Choroid plexus epithelial cell (primary cell): Measurements from ENCODE around the gene SDSL.

Experiments
- DNase-seq: peaks from one replicate; pipeline ENCODE4 v3.0.0-alpha.2; 2010; ENCODE audit warnings: low read depth
- H3K4me3 ChIP-seq: 2 replicates; pipeline ENCODE4 v1.5.1; 2011; ENCODE audit warnings: low read depth, mild to moderate bottlenecking, control low read depth, low read length, moderate library complexity
- TF ChIP-seq, protein P1 (sequence below): conservative IDR thresholded peaks from 2 replicates; pipeline ENCODE4 v1.5.1; 2011; ENCODE audit warnings: low read depth, mild to moderate bottlenecking, control low read depth, inconsistent platforms, low read length, moderate library complexity

Gene SDSL

DNA sequence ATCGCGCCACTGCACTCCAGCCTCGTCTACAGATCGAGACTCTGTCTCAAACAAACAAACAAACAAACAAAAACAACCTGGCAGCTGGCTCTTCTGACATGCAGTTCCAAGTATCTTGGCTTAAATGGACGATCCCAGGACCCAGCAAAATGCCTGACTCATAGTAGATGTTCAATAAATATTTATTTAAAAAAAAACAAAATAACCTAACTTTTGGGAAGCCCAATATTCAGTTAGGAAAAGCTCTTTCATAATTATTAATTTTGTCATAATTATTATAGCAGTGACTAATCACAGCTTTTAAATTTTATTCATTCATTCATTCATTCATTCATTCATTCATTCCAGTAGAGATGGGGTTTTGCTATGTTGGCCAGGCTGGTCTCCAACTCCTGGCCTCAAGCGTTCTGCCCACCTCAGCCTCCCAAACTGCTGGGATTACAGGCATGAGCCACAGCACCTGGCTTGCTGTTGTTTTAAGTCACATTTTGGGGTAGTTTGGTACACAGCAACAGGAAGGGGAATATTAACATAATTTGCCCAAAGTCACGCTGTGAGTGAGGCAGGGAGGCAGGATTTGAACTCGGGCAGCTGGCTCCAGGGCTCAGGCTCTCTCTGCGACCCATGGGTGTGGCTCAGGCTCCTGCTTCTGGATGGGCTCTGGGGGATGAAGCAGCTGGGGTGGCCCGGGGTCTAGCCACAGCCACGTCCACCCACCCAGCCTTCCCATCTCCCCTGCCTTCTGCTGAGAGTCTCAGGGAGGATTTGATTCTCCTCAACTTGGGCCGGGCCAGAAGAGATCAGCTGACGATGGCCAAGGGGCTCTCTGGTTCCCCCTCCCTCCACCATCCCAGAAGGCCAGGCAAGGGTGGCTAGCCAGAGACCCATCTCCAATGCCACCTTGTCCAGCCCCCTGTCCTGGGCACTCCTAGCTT lies 20.8 kb upstream of the SDSL start:
- DNase-seq: no peak
- TF ChIP-seq, protein P1, sequence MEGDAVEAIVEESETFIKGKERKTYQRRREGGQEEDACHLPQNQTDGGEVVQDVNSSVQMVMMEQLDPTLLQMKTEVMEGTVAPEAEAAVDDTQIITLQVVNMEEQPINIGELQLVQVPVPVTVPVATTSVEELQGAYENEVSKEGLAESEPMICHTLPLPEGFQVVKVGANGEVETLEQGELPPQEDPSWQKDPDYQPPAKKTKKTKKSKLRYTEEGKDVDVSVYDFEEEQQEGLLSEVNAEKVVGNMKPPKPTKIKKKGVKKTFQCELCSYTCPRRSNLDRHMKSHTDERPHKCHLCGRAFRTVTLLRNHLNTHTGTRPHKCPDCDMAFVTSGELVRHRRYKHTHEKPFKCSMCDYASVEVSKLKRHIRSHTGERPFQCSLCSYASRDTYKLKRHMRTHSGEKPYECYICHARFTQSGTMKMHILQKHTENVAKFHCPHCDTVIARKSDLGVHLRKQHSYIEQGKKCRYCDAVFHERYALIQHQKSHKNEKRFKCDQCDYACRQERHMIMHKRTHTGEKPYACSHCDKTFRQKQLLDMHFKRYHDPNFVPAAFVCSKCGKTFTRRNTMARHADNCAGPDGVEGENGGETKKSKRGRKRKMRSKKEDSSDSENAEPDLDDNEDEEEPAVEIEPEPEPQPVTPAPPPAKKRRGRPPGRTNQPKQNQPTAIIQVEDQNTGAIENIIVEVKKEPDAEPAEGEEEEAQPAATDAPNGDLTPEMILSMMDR: no peak
- no peak overlapping the region for H3K4me3 ChIP-seq

DNA sequence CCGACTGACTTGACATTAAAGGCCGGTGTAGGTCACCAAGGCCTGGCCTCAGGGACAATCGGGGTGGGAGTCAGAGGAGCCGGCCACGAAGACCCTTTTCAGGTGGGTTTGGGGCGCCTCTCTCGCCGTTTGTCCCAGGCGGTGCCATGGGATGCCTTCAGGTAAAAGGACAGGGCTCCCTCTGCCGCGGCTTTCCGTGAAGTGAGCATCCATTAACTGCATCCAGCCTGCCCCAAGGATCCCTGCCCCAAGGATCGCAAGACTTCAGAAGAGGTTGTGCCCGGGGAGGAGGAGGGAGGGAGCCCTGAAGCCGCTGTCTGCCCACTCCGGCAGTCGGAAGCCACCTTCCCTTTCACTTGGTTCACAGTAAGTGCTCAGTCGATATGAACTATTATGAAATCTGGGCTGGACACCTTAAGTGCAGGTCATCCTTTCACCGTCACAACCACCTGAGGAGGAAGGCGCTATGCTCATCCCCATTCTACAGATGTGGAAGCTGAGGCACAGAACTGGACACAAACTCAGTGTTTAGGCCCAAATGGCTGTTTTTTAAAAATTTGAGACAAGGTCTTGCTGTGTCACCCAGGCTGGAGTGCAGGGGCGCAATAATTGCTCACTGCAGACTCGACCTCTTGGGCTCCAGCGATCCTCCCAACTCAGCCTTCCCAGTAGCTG lies 19.5 kb upstream of the SDSL start:
- DNase-seq: no peak
- no peak overlapping the region for H3K4me3 ChIP-seq
- TF ChIP-seq, protein P1: no peak

DNA sequence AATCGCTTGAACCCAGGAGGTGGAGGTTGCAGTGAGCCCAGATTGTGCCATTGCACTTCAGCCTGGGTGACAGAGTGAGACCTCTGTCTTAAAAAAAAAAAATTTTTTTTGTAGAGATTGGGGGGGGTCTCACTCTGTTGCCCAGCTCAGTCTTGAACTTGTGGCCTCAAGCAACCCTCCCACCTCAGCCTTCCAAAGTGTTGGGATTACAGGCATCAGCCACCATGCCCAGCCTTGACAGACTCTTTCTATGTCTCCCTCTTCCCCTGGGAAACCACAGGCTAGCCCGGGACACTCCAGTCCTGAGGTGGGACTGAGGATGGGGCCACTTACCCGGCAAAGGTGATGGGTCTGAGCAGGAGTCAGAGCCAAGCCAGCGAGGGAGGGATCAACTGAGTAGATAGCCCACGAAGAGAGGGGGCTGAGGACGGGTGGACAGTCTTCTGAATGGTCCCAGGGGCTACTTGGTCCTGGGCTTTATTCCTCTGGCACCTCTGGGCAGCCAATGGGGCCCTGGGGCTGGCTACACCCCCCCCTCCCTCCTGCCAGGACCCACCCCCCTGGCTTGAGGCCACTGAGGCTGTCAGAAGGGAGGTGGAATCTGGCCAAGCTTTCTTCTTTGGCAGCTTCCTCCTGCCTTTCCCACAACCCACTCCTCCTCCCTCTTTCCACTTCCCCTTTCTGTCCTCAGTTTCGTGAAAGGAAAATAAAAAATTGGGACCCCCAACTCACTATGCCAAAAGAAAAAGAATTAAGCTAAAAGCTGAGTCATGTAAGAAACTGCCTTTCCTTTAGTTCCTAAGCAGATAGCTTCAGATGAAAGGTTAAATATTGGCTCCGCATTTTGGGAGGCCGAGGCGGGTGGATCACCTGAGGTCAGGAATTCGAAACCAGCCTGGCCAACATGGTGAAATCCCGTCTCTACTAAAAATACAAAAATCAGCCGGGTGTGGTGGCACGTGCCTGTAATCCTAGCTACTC lies 18.5 kb upstream of the SDSL start, which contains the start of gene SDS:
SDS (minus strand) TSS at position 453 of the 981 bp plus-strand sequence. CDS start 4,179 bp downstream, outside the sequence.
- peak; percentile 74 for DNase-seq
- TF ChIP-seq, protein P1: no peak
- no peak within 1 kb of the TSS for H3K4me3 ChIP-seq

DNA sequence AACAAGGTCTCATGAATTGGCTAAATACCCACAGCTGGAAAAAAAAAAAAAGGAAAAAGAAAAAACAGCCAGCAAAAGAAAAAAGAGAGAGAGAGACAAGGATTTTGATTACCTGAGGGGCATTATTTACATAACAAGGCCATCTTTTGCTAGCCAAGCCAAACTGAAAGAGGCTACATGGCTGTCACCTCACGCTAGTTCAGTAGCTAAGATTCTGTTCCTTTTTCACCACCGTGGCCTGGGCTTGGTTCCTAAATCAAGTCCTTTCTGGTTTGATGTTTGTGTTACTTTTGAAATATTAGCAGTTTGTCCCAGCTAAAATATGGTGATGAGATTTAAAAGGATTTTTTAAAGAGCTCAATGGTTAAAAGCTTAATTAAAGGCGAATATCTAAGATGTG lies 16.5 kb upstream of the SDSL start:
- H3K4me3 ChIP-seq: no peak overlapping the region
- no peak for DNase-seq
- TF ChIP-seq, protein P1: no peak

DNA sequence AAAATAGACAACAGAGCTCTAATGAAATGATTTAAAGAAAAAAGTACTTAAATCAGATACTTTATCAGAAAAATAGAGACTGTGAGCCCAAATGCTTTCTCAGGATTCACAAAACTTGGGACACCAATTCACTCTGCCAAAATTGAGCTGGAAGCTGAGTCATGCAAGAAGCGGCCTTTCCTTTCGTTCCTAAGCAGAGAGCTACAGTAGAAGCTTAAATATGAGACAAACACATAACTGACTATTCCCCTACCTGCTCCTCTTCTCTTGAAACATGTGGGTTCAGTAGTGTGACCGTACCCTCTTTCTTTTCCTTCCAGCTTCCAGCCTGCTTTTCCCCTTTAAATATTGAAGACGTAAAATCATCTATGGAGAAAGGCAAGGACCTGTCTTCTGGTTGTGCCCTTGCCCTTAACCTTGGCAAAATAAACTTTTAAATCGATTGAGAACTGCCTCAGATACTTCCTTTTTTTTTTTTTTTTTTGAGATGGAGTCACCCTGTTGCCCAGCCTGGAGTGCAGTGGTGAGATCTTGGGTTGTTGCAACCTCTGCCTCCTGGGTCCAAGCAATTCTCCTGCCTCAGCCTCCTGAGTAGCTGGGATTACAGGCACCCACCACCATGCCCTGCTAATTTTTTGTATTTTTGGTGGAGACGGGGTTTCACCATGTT lies 14.1 kb upstream of the SDSL start:
- peak; percentile 63 for DNase-seq
- no peak overlapping the region for H3K4me3 ChIP-seq
- TF ChIP-seq, protein P1: no peak

DNA sequence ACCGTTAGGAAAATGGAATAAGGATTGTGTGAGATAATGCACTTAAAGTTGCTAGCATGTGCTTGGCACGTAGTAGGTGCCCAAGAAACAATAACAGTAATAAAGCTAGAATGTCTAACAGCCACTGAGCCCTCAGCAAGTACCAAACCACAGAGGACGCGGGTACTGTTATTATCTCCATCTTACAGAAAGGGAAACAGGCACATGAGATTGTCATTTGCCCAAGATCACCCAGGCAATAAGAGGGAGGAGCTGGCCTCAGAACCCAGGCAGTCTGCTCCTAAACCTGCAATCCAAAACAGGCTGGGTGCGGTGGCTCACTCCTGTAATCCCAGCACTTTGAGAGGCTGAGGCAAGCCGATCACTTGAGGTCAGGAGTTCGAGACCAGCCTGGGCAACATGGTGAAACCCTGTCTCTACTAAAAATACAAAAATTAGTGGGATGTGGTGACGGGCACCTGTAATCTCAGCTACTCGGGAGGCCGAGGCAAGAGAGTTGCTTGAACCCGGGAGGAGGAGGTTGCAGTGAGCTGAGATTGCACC lies 13.4 kb upstream of the SDSL start:
- DNase-seq: no peak
- H3K4me3 ChIP-seq: no peak overlapping the region
- TF ChIP-seq, protein P1: no peak
